Measurements from ENCODE around the gene SLC25A26. TPM values are rescaled to one million over a fixed set of nuclear protein-coding genes. Genes with fewer than 3 reads are reported as not detected.
"Not testable (repeated sequence)": the region's sequence is repeated elsewhere in the genome, so short reads cannot be mapped to it uniquely, and the experiment has no call there.

SLC25A26 gene
- total RNA-seq, 2 experiments from 2014 or later: 24.4 to 25.2 TPM

DNA sequence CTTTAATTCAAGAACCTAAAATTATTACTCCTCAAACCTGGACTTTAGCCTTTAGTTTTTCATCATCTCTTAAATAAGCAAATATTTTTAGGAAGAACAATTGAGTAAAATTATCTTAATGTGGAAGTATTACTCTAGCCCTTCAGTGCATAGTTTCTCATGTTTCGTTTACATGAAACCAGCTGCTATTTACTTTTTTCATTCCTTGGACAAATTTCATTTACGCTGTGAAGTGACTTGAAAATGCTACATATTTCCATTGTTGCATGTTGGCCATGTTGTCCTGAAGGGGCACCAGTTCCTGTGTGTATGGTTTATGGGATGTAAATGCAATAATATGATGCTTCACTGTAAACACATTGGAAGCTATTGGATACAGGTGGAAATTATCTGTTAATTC lies 49.9 kb downstream of the SLC25A26 start:
- H3K9me3 Mint-ChIP-seq: peaks cover 1% of the 10 kb centered on the region
- no peak overlapping the region for H3K27ac Mint-ChIP-seq
- no peaks in the 10 kb centered on the region for H3K27me3 Mint-ChIP-seq
- peaks cover 9% of the 10 kb centered on the region for H3K4me1 Mint-ChIP-seq
- DNase-seq: no peak
- H3K36me3 Mint-ChIP-seq: peaks cover 26% of the 10 kb centered on the region
- no peak overlapping the region for H3K4me3 Mint-ChIP-seq

DNA sequence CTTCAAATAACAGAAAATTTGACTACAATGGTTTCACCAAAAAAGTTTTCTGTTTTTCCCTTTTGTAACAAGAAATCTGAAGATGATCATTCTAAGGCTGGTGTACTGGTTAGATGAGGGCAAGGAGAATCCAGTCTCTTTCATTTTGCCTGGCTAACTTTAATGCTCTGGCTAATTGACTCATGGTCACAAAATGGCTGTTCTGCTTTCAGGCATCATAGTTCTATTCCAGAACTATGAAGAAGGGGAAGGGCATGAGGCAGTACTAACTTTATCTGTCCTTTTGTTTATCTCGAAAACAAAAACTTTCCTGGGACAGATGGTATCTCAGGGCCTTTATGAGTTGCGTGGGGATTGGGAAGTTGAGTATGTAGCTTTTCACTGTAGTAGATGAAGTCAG lies 50.4 kb downstream of the SLC25A26 start:
- Mint-ChIP-seq H3K4me3 (no peak overlapping the region), H3K27ac (peak overlapping the region; percentile 43), H3K36me3 (peaks cover 26% of the 10 kb centered on the region), H3K27me3 (no peaks in the 10 kb centered on the region), H3K9me3 (peaks cover 1% of the 10 kb centered on the region), H3K4me1 (peaks cover 9% of the 10 kb centered on the region)
- no peak for DNase-seq

DNA sequence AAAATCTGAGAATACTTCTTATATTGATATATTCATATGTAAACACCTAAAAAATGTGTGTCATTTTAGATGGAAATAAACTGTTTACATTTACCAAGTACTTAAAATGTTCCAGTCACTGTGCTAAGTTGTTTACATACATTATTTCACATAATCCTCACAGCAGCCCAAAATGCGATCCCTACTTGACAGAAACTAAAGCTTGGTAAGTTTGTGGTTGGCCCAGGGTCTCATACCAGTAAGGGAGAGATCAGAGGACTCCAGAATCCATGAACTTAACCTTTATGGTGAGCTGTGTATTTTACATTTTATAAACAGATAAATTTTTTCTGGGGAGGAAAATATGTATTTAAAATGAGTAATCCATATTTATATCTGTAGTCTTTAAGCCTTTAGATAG lies 51.2 kb downstream of the SLC25A26 start:
- Mint-ChIP-seq H3K27me3 (no peaks in the 10 kb centered on the region), H3K27ac (no peak overlapping the region), H3K4me3 (no peak overlapping the region), H3K9me3 (peaks cover 1% of the 10 kb centered on the region), H3K36me3 (peaks cover 26% of the 10 kb centered on the region), H3K4me1 (peaks cover 12% of the 10 kb centered on the region)
- no peak for DNase-seq

DNA sequence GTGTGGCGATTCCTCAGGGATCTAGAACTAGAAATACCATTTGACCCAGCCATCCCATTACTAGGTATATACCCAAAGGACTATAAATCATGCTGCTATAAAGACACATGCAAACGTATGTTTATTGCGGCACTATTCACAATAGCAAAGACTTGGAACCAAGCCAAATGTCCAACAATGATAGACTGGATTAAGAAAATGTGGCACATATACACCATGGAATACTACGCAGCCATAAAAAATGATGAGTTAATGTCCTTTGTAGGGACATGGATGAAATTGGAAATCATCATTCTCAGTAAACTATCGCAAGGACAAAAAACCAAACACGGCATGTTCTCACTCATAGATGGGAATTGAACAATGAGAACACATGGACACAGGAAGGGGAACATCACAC lies 54.0 kb downstream of the SLC25A26 start:
- H3K4me3 Mint-ChIP-seq, DNase-seq, H3K27ac Mint-ChIP-seq, H3K9me3 Mint-ChIP-seq, H3K27me3 Mint-ChIP-seq: not testable (repeated sequence)
- peaks cover 20% of the 10 kb centered on the region for H3K4me1 Mint-ChIP-seq
- H3K36me3 Mint-ChIP-seq: peaks cover 22% of the 10 kb centered on the region

DNA sequence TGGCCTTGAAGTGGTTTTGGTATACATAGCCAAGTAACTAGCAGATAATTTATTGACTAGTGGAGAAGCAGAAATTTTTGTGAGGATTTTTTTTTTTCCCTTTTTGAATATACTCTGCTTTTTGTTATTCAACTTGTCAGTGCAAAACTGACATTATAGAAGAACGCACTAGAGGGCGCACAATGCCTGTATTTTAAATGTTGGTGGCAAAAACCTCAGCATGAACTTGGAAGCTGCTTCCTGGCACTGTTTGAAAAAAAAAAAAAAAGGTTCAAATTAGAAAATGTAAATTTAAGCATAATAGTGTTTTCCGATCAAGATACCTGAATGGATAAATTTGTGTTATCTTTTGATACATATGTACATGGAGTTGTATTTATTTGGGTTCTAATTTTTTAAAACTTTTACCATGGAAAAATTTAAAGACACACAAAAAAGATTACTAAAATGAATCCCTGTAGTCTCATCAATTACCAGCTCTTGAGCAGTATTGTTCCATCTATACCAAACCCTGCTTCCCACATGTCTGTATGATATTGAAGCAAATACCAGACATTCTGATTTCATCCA lies 56.0 kb downstream of the SLC25A26 start:
- H3K36me3 Mint-ChIP-seq: peaks cover 19% of the 10 kb centered on the region
- no peak overlapping the region for H3K4me3 Mint-ChIP-seq
- no peak overlapping the region for H3K27ac Mint-ChIP-seq
- peak; percentile 34 for DNase-seq
- no peaks in the 10 kb centered on the region for H3K27me3 Mint-ChIP-seq
- peaks cover 1% of the 10 kb centered on the region for H3K9me3 Mint-ChIP-seq
- peaks cover 25% of the 10 kb centered on the region for H3K4me1 Mint-ChIP-seq

DNA sequence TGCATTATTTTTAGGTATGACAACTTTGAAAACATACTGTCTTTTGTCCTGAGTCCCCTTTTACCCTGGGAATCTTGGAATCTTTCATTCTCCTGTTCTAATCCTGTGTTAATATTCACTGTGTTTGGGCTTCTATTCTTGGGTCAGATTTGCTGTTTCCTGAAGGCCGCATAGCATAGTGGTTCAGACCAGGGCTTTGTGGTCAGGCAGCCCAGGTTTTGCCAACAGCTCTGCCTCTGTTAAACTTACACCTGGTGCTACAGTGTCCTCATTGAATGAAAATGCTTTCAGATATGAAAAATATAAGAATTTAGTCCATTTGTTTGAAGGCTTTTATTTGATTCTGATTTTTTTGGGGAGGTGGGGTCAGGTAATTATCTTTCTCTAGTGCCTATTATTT lies 58.4 kb downstream of the SLC25A26 start:
- Mint-ChIP-seq H3K36me3 (peaks cover 11% of the 10 kb centered on the region), H3K4me1 (peaks cover 25% of the 10 kb centered on the region), H3K9me3 (peaks cover 1% of the 10 kb centered on the region), H3K4me3 (no peak overlapping the region), H3K27ac (peak overlapping the region; percentile 14), H3K27me3 (no peaks in the 10 kb centered on the region)
- DNase-seq: no peak

DNA sequence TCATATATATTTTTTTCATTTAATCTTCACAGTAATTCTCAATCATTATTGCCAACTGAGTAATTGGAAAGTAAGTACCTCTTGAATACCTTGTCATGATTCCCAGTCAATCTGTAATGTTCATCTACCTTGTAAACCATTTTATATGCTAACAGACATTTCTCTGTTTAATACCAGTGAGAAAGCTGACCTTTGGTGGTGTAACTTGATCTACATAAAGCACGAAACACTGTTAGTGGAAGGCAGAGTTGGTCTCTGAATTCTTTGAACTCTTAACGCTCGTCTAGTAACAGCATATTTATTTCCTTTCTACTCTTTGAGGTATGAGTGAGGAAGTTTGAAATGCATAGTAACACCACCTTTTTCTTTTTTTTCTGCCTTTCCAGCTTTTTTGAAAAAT lies 59.5 kb downstream of the SLC25A26 start:
- Mint-ChIP-seq H3K4me3 (no peak overlapping the region), H3K36me3 (peaks cover 14% of the 10 kb centered on the region), H3K27me3 (no peaks in the 10 kb centered on the region), H3K9me3 (peaks cover under 1% of the 10 kb centered on the region), H3K27ac (no peak overlapping the region), H3K4me1 (peaks cover 25% of the 10 kb centered on the region)
- no peak for DNase-seq

DNA sequence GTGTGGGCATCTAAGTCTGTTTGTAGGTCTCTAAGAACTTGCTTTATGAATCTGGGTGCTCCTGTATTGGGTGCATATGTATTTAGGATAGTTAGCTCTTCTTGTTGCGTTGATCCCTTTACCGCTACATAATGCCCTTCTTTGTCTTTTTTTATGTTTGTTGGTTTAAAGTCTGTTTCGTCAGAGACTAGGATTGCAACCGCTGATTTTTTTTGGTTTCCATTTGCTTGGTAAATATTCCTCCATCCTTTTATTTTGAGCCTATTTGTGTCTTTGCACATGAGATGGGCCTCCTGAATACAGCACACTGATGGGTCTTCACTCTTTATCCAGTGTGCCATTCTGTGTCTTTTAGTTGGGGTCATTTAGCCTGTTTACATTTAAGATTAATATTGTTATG lies 71.1 kb downstream of the SLC25A26 start:
- not testable (repeated sequence) for H3K27me3 Mint-ChIP-seq, H3K27ac Mint-ChIP-seq, H3K4me3 Mint-ChIP-seq, DNase-seq
- Mint-ChIP-seq H3K4me1 (peaks cover 15% of the 10 kb centered on the region), H3K36me3 (peaks cover 41% of the 10 kb centered on the region), H3K9me3 (peaks cover 28% of the 10 kb centered on the region)

DNA sequence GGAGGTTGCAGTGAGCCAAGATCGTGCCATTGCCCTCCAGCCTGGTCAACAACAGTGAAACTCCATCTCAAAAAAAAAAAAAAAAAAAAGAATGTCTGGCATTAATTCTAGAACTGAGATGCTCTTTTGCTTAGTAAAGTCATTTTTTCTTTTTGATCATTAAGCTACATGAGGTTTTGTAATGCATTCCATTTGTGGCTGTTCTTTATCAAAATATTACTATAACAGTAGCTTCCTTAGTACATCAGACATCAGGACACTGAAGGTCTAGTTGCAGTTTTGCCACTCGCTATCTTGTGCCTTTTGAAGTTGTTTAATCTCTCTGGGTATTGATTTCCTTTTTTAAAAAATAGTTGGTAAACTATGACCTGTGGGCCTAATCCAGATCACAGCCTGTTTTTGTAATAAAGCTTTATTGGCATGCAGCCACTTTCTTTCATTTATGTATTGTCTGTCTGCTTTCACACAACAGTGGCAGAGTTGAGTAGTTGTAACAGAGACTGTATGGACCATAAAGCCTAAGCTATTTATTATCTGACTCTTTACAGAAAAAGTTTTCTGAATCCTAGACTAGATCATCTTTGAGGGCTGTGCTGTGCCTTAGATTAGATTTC lies 76.6 kb downstream of the SLC25A26 start:
- Mint-ChIP-seq H3K36me3 (peaks cover 12% of the 10 kb centered on the region), H3K27me3 (no peaks in the 10 kb centered on the region), H3K4me1 (peaks cover 39% of the 10 kb centered on the region), H3K4me3 (no peak overlapping the region), H3K9me3 (peaks cover 5% of the 10 kb centered on the region), H3K27ac (peak overlapping the region; percentile 62)
- no peak for DNase-seq

DNA sequence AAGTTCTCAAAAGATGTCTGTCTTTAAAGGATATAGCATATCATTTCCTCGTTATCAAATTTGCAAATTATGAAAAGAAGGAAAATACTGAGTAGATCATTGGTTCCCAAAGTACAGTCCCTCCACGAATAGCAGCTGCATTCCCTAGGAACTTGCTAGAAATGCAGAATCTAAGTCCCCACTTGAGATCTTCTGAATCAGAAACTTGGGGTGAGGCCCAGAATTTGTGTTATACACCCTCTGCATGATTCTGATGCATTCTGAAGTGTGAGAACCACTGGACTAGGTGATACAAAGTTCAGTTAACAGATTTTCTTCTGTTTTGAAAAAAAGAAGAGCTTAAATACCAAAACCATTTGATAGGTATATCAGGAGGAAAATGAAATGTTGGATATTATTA lies 77.1 kb downstream of the SLC25A26 start:
- Mint-ChIP-seq H3K27me3 (no peaks in the 10 kb centered on the region), H3K4me3 (no peak overlapping the region), H3K9me3 (peaks cover 6% of the 10 kb centered on the region), H3K27ac (peak overlapping the region; percentile 62), H3K36me3 (peaks cover 14% of the 10 kb centered on the region), H3K4me1 (peaks cover 44% of the 10 kb centered on the region)
- no peak for DNase-seq

DNA sequence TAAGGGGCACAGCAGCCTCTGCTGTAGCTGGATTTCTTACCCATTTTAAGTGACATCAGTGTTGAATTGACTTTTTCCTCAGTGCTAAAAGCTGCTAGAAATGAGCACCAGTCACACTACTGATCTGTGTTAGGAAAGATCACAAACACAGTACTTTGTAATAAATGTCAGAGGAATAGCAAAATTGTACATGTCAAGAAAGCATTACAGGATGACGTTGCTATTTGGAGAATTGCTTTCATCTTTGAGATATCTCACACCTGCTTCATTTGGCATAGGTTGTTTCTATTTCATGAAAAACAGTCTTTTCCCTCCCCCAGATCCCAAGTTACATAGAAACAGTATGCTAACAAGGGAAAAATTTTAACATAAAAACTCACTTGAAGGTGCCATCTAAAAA lies 77.8 kb downstream of the SLC25A26 start:
- Mint-ChIP-seq H3K9me3 (peaks cover 3% of the 10 kb centered on the region), H3K4me1 (peaks cover 46% of the 10 kb centered on the region), H3K27me3 (no peaks in the 10 kb centered on the region), H3K27ac (no peak overlapping the region), H3K36me3 (peaks cover 18% of the 10 kb centered on the region), H3K4me3 (no peak overlapping the region)
- no peak for DNase-seq

DNA sequence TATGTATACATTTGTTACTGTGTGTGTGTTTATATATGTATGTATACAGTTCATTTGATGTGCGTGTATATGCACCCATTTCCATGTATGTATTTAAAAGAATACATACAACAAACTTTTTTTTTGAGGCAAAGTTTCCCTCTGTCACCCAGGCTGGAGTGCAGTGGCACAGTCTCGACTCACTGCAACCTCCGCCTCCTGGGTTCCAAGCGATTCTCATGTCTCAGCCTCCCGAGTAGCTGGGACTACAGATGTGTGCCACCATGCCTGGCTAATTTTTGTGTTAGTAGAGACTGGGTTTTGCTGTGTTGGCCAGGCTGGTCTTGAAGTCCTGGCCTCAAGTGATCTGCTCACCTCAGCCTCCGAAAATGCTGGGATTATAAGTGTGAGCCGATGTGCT lies 78.3 kb downstream of the SLC25A26 start:
- H3K27ac Mint-ChIP-seq, H3K9me3 Mint-ChIP-seq: not testable (repeated sequence)
- H3K4me1 Mint-ChIP-seq: peaks cover 50% of the 10 kb centered on the region

DNA sequence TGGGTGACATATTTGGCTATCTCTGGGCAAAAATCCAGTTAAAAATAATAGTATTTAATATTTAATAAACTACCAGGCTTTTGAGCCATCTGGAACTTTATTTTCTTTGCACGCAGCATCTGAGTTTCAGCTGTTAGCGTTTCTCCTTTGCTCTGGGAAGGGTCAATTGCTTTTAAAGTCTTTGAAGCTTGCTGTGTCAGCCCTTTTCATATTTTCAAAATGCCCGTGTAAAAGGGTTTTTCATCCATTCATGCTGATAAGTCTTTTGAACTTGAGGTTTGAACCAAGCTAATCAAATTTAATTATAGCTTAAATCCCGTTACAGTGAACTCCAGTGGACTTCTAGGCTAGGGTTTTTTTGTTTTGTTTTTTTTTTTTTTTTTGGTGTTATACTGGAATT lies 79.1 kb downstream of the SLC25A26 start:
- Mint-ChIP-seq H3K27me3 (no peaks in the 10 kb centered on the region), H3K9me3 (peaks cover 3% of the 10 kb centered on the region), H3K4me1 (peaks cover 53% of the 10 kb centered on the region), H3K36me3 (peaks cover 31% of the 10 kb centered on the region), H3K27ac (no peak overlapping the region), H3K4me3 (no peak overlapping the region)
- DNase-seq: no peak

More for the DNA sequence above, 78.3 kb downstream of the SLC25A26 start:
- H3K27me3 Mint-ChIP-seq, DNase-seq, H3K4me3 Mint-ChIP-seq: not testable (repeated sequence)
- peaks cover 23% of the 10 kb centered on the region for H3K36me3 Mint-ChIP-seq

DNA sequence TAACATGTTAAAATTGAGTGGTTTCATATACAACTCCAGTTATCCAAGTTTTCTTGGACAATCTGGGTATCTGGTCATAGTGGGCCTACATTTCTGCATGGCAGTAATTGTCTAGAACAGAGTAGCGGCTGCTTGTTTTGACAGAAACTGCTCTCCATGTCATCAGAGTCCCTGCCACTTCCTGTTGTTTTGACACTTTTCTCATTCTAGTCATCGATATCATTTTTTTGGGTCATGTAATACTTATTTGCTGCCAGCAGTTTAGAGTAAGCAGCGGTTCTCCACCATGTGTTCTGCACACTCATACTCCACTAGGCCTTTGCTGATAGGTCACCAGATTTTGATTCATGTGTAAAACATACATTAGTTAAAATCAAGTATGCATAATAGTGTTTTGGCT lies 81.5 kb downstream of the SLC25A26 start:
- Mint-ChIP-seq H3K4me1 (peaks cover 55% of the 10 kb centered on the region), H3K27ac (peak overlapping the region; percentile 87), H3K27me3 (no peaks in the 10 kb centered on the region), H3K9me3 (peaks cover 15% of the 10 kb centered on the region), H3K4me3 (peak overlapping the region; percentile 13), H3K36me3 (peaks cover 34% of the 10 kb centered on the region)
- DNase-seq: no peak

DNA sequence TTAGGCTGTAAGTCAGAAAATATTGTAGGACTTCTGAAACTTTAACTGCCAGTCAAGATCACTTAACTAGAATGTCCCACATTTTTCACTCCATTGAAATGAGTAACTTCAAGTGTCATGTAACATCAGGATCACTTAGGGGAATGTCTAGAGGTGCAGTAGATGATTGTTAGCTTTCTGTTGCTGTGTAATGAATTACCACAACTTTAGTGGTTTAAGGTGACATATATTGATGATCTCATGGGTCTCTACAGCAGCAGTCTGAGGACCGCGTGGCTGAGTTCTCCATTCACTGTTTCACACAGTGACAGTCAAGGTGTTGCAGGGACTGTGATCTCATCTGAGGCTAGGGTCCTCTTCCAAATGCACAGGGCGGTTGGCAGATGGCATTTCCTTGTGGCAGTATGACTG lies 82.7 kb downstream of the SLC25A26 start:
- Mint-ChIP-seq H3K4me3 (no peak overlapping the region), H3K9me3 (peaks cover 18% of the 10 kb centered on the region), H3K27me3 (no peaks in the 10 kb centered on the region), H3K4me1 (peaks cover 47% of the 10 kb centered on the region), H3K36me3 (peaks cover 34% of the 10 kb centered on the region), H3K27ac (peak overlapping the region; percentile 87)
- peak; percentile 13 for DNase-seq

DNA sequence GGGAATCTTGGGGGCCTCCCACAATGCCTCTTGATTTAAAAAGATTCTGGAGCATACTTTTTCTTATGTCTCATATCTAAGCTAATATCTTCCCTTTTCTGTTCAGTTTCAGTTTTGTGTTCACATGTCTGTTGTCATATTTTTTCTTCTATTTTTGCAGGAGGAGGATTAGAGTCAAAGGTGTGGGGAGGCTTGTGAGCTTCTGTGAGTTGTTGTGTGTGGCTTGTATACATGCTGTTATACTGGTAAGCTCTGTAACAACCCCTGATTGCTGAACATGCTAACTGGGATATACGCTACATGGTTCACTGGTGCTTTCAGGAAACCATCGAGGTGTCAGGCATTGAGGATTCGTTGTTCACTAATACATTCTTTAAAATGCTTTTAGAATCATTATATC lies 83.5 kb downstream of the SLC25A26 start:
- no peak overlapping the region for H3K4me3 Mint-ChIP-seq
- DNase-seq: no peak
- no peaks in the 10 kb centered on the region for H3K27me3 Mint-ChIP-seq
- H3K4me1 Mint-ChIP-seq: peaks cover 43% of the 10 kb centered on the region
- H3K36me3 Mint-ChIP-seq: peaks cover 34% of the 10 kb centered on the region
- H3K9me3 Mint-ChIP-seq: peaks cover 18% of the 10 kb centered on the region
- H3K27ac Mint-ChIP-seq: peak overlapping the region; percentile 87

All from activated naive CD8-positive, alpha-beta T cell treated with anti-CD3 and anti-CD28 coated beads for 36 hours (primary cell).